HepG2 (cell line): ENCODE data around the gene SLC51B. TPM values are rescaled to one million over a fixed set of nuclear protein-coding genes. Genes with fewer than 3 reads are reported as not detected.

Source experiments
- ATAC-seq: fragments of 200-7000 bp; cut with Tn5 transposase; 3 replicates; pipeline ENCODE4 v1.9.1; 2020; ENCODE audit warnings: mild to moderate bottlenecking, moderate library complexity
- BruUV-seq: library from RNA; stranded (reverse); fragments of 400-500 nt; replicated peaks from 2 replicates; lab custom pipeline; 2021; lab: Mats Ljungman, UMichigan
- CTCF ChIA-PET: fragments of 300-600 bp; formaldehyde crosslinking; extraction: SDS; loops from one replicate; lab custom pipeline; 2021; ENCODE audit warnings: low total read pairs, inconsistent platforms, low intra/inter-chr PET ratio; lab: Yijun Ruan, JAX
- POLR2A ChIA-PET: fragments of 350-600 bp; sonication (Branson Sonifier 250); formaldehyde crosslinking; loops from one replicate; lab custom pipeline; 2020; ENCODE audit warnings: antibody characterized with exemption, inconsistent platforms; lab: Yijun Ruan, JAX
- DNase-seq: peaks from one replicate; pipeline ENCODE4 v3.0.0-alpha.2; 2015; ENCODE audit warnings: low spot score
- FAIRE-seq: peaks from 3 replicates; lab custom pipeline; 2011; peaks lifted over from hg19 to GRCh38; lab: Jason Lieb, UNC
- H2AFZ ChIP-seq: one replicate; pipeline ENCODE4 v1.6.1; 2011; ENCODE audit warnings: low read length, inconsistent platforms
- H3K27ac ChIP-seq: fragments of 300-600 bp; 3 replicates; pipeline ENCODE4 v1.8.0; 2011; ENCODE audit warnings: mixed run types, mild to moderate bottlenecking, mixed read lengths, low read length, inconsistent platforms; ENCODE audit not compliant: insufficient read depth; ENCODE audit errors: extremely low read length
- H3K27me3 ChIP-seq, 2 experiments: fragments of 200-600 bp in 1 of 2; 2 replicates in 1 of 2; 3 replicates in 1 of 2; pipeline versions ENCODE4 v1.6.0 to v1.8.0; 2011; ENCODE audit warnings: low read length in 2 of 2, mild to moderate bottlenecking in 2 of 2, moderate library complexity in 2 of 2, inconsistent platforms in 1 of 2; ENCODE audit not compliant: insufficient read depth in 2 of 2, control insufficient read depth in 1 of 2
- H3K36me3 ChIP-seq, 2 experiments: fragments of 200-600 bp in 1 of 2; replicated peaks in 1 of 2; 2 replicates in 1 of 2; 3 replicates in 1 of 2; pipeline versions ENCODE4 v1.5.1 to v1.8.0; 2011; ENCODE audit warnings: low read length in 2 of 2, inconsistent platforms in 1 of 2; ENCODE audit not compliant: insufficient read depth in 2 of 2, control insufficient read depth in 1 of 2
- H3K4me1 ChIP-seq: 2 replicates; pipeline ENCODE4 v1.5.1; 2012; ENCODE audit warnings: low read length, inconsistent platforms; ENCODE audit not compliant: insufficient read depth
- H3K4me2 ChIP-seq: 2 replicates; pipeline ENCODE4 v1.6.0; 2011; ENCODE audit warnings: low read depth, low read length, inconsistent platforms
- H3K4me3 ChIP-seq, 3 experiments: fragments of 200-600 bp in 1 of 3; sonication (generic), shearing (Covaris generic) in 1 of 3; replicated peaks in 1 of 3; 2 replicates each; pipeline ENCODE4 v1.5.1; 2011 to 2016; ENCODE audit warnings: low read length in 3 of 3, inconsistent platforms in 2 of 3, low read depth in 2 of 3, mild to moderate bottlenecking in 2 of 3, control low read depth in 1 of 3, mixed read lengths in 1 of 3; ENCODE audit not compliant: insufficient read depth in 1 of 3
- H3K79me2 ChIP-seq: one replicate; pipeline ENCODE4 v1.6.1; 2011; ENCODE audit warnings: low read length, inconsistent platforms; ENCODE audit not compliant: insufficient read depth
- H3K9ac ChIP-seq: 2 replicates; pipeline ENCODE4 v1.6.0; 2011; ENCODE audit warnings: mild to moderate bottlenecking, low read depth, low read length, inconsistent platforms; ENCODE audit not compliant: insufficient read depth
- H3K9me3 ChIP-seq: 2 replicates; pipeline ENCODE4 v1.5.1; 2012; ENCODE audit warnings: mild to moderate bottlenecking, low read length
- H4K20me1 ChIP-seq: 2 replicates; pipeline ENCODE4 v1.6.0; 2011; ENCODE audit warnings: inconsistent platforms, mild to moderate bottlenecking, low read length, moderate library complexity; ENCODE audit not compliant: insufficient read depth
- ARNT2 ChIP-seq: sonication (generic); formaldehyde crosslinking; IDR thresholded peaks from 2 replicates; pipeline ENCODE4 v1.8.0; 2022; ENCODE audit warnings: mild to moderate bottlenecking, low read depth, missing genetic modification reagents, moderate library complexity
- ATF1 ChIP-seq: IDR thresholded peaks from 2 replicates; pipeline ENCODE4 v1.6.1; 2016; ENCODE audit warnings: mild to moderate bottlenecking, control low read depth
- CENPT ChIP-seq: sonication (generic); formaldehyde crosslinking; IDR thresholded peaks from 2 replicates; pipeline ENCODE4 v1.8.0; 2022; ENCODE audit warnings: low read depth, mild to moderate bottlenecking, moderate library complexity, missing genetic modification reagents
- EED ChIP-seq: sonication (generic); formaldehyde crosslinking; IDR thresholded peaks from 2 replicates; pipeline ENCODE4 v1.5.0; 2020; ENCODE audit warnings: mild to moderate bottlenecking, missing genetic modification reagents
- PAWR ChIP-seq: sonication (generic); formaldehyde crosslinking; IDR thresholded peaks from 2 replicates; pipeline ENCODE4 v1.4.0; 2020; ENCODE audit warnings: missing genetic modification reagents, mild to moderate bottlenecking, borderline replicate concordance
- RFX3 ChIP-seq: IDR thresholded peaks from 2 replicates; pipeline ENCODE4 v1.6.1; 2016; ENCODE audit warnings: missing biosample characterization, missing genetic modification reagents
- RORA ChIP-seq: sonication (generic); formaldehyde crosslinking; IDR thresholded peaks from 2 replicates; pipeline ENCODE4 v1.5.0; 2020; ENCODE audit warnings: mild to moderate bottlenecking, missing genetic modification reagents, moderate library complexity
- SMAD9 ChIP-seq: sonication (generic); formaldehyde crosslinking; IDR thresholded peaks from 2 replicates; pipeline ENCODE4 v1.5.1; 2020; ENCODE audit warnings: mild to moderate bottlenecking, missing genetic modification reagents
- SMYD3 ChIP-seq: sonication (generic); formaldehyde crosslinking; IDR thresholded peaks from 2 replicates; pipeline ENCODE4 v1.8.1; 2023; ENCODE audit warnings: mild to moderate bottlenecking, missing genetic modification reagents
- STAG1 ChIP-seq: sonication (generic); formaldehyde crosslinking; IDR thresholded peaks from 2 replicates; pipeline ENCODE4 v1.4.0; 2020; ENCODE audit warnings: missing genetic modification reagents
- TRIM24 ChIP-seq: sonication (generic); formaldehyde crosslinking; IDR thresholded peaks from 2 replicates; pipeline ENCODE4 v1.8.0; 2022; ENCODE audit warnings: mild to moderate bottlenecking, missing genetic modification reagents
- ZMYM3 ChIP-seq: sonication (generic); formaldehyde crosslinking; IDR thresholded peaks from 2 replicates; pipeline ENCODE4 v1.5.1; 2020; ENCODE audit warnings: mild to moderate bottlenecking, missing genetic modification reagents
- ZNF20 ChIP-seq: sonication (generic); formaldehyde crosslinking; IDR thresholded peaks from 2 replicates; pipeline ENCODE4 v1.4.0; 2020; ENCODE audit warnings: mild to moderate bottlenecking, moderate library complexity, missing genetic modification reagents
- ZNF432 ChIP-seq: sonication (generic); formaldehyde crosslinking; IDR thresholded peaks from 2 replicates; pipeline ENCODE4 v1.5.0; 2020; ENCODE audit warnings: missing genetic modification reagents, mild to moderate bottlenecking, borderline replicate concordance
- ZNF546 ChIP-seq: sonication (generic); formaldehyde crosslinking; conservative IDR thresholded peaks from 2 replicates; pipeline ENCODE4 v1.8.1; 2023; ENCODE audit warnings: mild to moderate bottlenecking, missing genetic modification reagents
- WGBS: methylation state at CpG from one replicate; pipeline ENCODE4 v1.1.6; 2017; ENCODE audit warnings: low lambda C conversion rate; 5-methylcytosine and 5-hydroxymethylcytosine counted together
- in situ Hi-C: cut with HindIII; loops from 2 replicates; pipeline ENCODE4 v1.10.0; 2017; ENCODE audit warnings: low pct_unique_long_range_greater_than_20kb; ENCODE audit not compliant: extremely low pct_ligation_motif_present
- intact Hi-C: fragments of 100-400 bp; cut with micrococcal nuclease; formaldehyde crosslinking; loops from one replicate; pipeline ENCODE4 v1.10.0; 2022; ENCODE audit not compliant: unreplicated experiment
- polyA plus RNA-seq, 8 experiments: library from polyadenylated mRNA; depleted of rRNA in 3 of 8; stranded (reverse) in 7 of 8; unstranded in 1 of 8; fragments of >200 nt; fragmentation: Illumina TruSeq in 4 of 8; extraction: Trizol in 4 of 8; gene quantifications; 2 replicates each; pipeline versions ENCODE4 v1.2.1 to v1.2.3, GENCODE V29; 2011 to 2016; ENCODE audit warnings: low read depth in 4 of 8, missing spikeins in 1 of 8, mixed read lengths in 1 of 8; ENCODE audit not compliant: insufficient read depth in 1 of 8
- total RNA-seq, 5 experiments: library from RNA; depleted of rRNA; stranded (reverse); fragments of >200 nt; fragmentation: Illumina TruSeq; extraction: Trizol; gene quantifications; 2 replicates each; pipeline ENCODE4 v1.2.3, GENCODE V29; 2016; ENCODE audit warnings: low read depth in 1 of 5
- TF ChIP-seq, protein P1 (sequence below): IDR thresholded peaks from 2 replicates; pipeline ENCODE4 v1.6.1; 2012; ENCODE audit warnings: low read length, improper control_type of control experiment
- TF ChIP-seq, protein P2 (sequence below): sonication (generic); formaldehyde crosslinking; IDR thresholded peaks from 2 replicates; pipeline ENCODE4 v1.5.1; 2020; ENCODE audit warnings: missing genetic modification reagents, mild to moderate bottlenecking, borderline replicate concordance
- TF ChIP-seq, protein P3 (sequence below): sonication (generic); formaldehyde crosslinking; IDR thresholded peaks from 2 replicates; pipeline ENCODE4 v1.5.0; 2020; ENCODE audit warnings: mild to moderate bottlenecking, missing genetic modification reagents, moderate library complexity

Gene SLC51B
- total and polyA plus RNA-seq, 2 of the 13 experiments (the other 11 are each of a cell fraction or from before 2014, with no cell fraction given): 14.9 to 17.1 TPM

DNA sequence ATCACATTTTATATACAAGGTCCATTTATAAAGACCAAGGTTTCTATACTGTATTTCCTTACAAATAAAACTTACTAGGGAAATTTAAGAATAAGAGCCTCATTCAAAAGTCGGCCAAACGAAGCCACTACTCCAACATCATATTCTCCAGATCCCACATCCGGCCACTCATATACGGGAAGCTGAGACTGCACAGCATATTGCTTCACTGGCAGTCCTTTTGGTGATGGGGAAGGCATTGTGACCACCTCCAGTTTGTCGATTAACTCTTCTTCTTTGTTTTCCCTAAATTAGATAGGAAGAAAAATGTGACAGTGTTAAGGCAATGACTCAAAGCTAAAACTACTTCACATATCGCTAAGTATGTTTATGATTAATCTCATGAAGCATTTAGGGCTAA lies 18.4 kb upstream of the SLC51B start:
- Histone ChIP-seq H3K36me3 (peaks cover 5 to 21% of the 10 kb centered on the region in 2 experiments; a peak in 3 of 5 replicates), H3K27me3 (no peaks in the 10 kb centered on the region; a peak in 1 of 5 replicates), H3K27ac (no peak overlapping the region), H2AFZ (no peak overlapping the region), H4K20me1 (no peaks in the 10 kb centered on the region), H3K4me1 (peaks cover 28% of the 10 kb centered on the region), H3K9me3 (no peaks in the 10 kb centered on the region), H3K4me2 (no peak overlapping the region), H3K79me2 (peaks cover 15% of the 10 kb centered on the region), H3K9ac (no peak overlapping the region), H3K4me3 (no peak overlapping the region)
- ChIA-PET POLR2A (no interaction called here), CTCF (no interaction called here)
- DNase-seq: no peak
- no peak for ATAC-seq
- WGBS: 97% methylated on average over 6 of the region's 6 CpGs
- no peak for FAIRE-seq
- in situ Hi-C loops (no loop called here), intact Hi-C loops (no loop called here)
- TF ChIP-seq ATF1 (CRISPR knock-in tag) (no peak), SMAD9 (CRISPR knock-in tag) (no peak), ZNF20 (CRISPR knock-in tag) (no peak), STAG1 (CRISPR knock-in tag) (no peak), RORA (no peak), EED (CRISPR knock-in tag) (no peak), TRIM24 (no peak), RFX3 (CRISPR knock-in tag) (no peak), ZMYM3 (CRISPR knock-in tag) (no peak), PAWR (CRISPR knock-in tag) (no peak), ARNT2 (CRISPR knock-in tag) (no peak), CENPT (CRISPR knock-in tag) (no peak), ZNF432 (no peak), ZNF546 (CRISPR knock-in tag) (no peak), SMYD3 (no peak)
- TF ChIP-seq, protein P1, sequence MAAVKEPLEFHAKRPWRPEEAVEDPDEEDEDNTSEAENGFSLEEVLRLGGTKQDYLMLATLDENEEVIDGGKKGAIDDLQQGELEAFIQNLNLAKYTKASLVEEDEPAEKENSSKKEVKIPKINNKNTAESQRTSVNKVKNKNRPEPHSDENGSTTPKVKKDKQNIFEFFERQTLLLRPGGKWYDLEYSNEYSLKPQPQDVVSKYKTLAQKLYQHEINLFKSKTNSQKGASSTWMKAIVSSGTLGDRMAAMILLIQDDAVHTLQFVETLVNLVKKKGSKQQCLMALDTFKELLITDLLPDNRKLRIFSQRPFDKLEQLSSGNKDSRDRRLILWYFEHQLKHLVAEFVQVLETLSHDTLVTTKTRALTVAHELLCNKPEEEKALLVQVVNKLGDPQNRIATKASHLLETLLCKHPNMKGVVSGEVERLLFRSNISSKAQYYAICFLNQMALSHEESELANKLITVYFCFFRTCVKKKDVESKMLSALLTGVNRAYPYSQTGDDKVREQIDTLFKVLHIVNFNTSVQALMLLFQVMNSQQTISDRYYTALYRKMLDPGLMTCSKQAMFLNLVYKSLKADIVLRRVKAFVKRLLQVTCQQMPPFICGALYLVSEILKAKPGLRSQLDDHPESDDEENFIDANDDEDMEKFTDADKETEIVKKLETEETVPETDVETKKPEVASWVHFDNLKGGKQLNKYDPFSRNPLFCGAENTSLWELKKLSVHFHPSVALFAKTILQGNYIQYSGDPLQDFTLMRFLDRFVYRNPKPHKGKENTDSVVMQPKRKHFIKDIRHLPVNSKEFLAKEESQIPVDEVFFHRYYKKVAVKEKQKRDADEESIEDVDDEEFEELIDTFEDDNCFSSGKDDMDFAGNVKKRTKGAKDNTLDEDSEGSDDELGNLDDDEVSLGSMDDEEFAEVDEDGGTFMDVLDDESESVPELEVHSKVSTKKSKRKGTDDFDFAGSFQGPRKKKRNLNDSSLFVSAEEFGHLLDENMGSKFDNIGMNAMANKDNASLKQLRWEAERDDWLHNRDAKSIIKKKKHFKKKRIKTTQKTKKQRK: no peak
- TF ChIP-seq, protein P2, sequence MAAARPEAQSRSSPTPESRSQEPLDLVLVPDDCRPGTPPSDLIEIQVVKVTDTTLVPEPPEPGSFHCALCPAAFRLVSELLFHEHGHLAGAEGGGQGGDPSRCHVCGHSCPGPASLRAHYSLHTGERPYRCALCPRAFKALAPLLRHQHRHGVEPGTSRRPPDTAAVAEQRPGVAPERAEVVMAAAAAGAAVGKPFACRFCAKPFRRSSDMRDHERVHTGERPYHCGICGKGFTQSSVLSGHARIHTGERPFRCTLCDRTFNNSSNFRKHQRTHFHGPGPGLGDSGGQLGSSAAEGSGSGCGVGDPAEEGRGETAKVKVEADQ (CRISPR knock-in tag): no peak
- TF ChIP-seq, protein P3, sequence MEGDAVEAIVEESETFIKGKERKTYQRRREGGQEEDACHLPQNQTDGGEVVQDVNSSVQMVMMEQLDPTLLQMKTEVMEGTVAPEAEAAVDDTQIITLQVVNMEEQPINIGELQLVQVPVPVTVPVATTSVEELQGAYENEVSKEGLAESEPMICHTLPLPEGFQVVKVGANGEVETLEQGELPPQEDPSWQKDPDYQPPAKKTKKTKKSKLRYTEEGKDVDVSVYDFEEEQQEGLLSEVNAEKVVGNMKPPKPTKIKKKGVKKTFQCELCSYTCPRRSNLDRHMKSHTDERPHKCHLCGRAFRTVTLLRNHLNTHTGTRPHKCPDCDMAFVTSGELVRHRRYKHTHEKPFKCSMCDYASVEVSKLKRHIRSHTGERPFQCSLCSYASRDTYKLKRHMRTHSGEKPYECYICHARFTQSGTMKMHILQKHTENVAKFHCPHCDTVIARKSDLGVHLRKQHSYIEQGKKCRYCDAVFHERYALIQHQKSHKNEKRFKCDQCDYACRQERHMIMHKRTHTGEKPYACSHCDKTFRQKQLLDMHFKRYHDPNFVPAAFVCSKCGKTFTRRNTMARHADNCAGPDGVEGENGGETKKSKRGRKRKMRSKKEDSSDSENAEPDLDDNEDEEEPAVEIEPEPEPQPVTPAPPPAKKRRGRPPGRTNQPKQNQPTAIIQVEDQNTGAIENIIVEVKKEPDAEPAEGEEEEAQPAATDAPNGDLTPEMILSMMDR: no peak
- no TSS peak for BruUV-seq
